ENCODE data around the gene DNASE1.

DNA sequence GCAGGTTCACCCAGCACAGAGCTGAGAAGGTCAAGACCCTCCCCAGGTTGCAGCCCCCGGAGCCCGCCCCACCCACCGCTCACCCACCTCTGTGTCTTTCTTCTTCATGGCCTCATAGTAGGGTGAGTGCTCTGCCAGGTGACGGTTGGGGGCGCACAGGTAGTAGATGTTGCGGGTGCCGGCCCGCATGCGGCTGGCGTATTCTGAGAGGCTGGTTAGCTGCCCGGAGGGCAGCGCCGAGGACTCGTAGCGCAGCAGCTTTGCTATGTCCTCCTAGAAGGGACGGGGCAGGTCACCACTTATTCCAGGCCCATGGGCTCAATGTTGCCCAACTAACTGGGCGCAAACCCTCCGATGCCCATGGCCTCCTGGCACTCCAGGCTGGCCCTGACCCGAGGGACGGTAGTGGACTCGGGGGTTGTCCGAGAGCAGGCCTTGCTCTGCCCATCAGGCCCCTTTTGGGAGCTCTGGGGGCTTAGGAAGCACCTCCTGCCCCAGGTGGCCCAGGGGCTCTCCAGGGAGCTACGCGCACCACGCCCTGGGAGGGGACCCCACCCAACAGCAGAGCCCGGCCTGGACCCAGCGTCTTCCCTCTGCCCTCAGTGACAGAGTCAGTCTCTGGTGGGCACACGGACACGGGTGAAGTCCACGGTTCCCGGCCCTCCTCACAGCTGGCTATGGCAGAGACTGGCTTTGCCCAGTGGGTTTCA is 9.9 kb downstream of the DNASE1 start:
- TF ChIP-seq ATF3 (CRISPR knock-in tag; conservative IDR thresholded peaks at IDR 0.05) (no peak), SMAD3 (CRISPR knock-in tag; IDR thresholded peaks at IDR 0.05; ENCODE audit: borderline replicate concordance) (no peak)
- TF ChIP-seq, protein P1, sequence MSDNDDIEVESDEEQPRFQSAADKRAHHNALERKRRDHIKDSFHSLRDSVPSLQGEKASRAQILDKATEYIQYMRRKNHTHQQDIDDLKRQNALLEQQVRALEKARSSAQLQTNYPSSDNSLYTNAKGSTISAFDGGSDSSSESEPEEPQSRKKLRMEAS (CRISPR knock-in tag; IDR thresholded peaks at IDR 0.05) = no peak

Data from WTC11 (cell line).